Mesenchymal stem cell (in vitro differentiated cells and primary cell): Measurements from ENCODE around the gene ZNF708.

ENCODE experiments used
- DNase-seq: peaks from one replicate; pipeline ENCODE4 v3.0.0-alpha.2; 2013
- H2AFZ ChIP-seq: one replicate; pipeline ENCODE4 v1.6.1; 2013; ENCODE audit warnings: low read depth, mild to moderate bottlenecking, control low read depth, inconsistent platforms, low read length, moderate library complexity
- H2AK5ac ChIP-seq: 2 replicates; pipeline ENCODE4 v1.6.1; 2013; ENCODE audit warnings: low read length, moderate library complexity, mild to moderate bottlenecking, inconsistent platforms; ENCODE audit not compliant: severe bottlenecking
- H2BK120ac ChIP-seq: one replicate; pipeline ENCODE4 v1.6.1; 2013; ENCODE audit warnings: low read depth, mild to moderate bottlenecking, inconsistent platforms, low read length, moderate library complexity
- H2BK12ac ChIP-seq, 2 experiments: one replicate each; pipeline ENCODE4 v1.6.1; 2013; ENCODE audit warnings: inconsistent platforms in 2 of 2, low read length in 2 of 2, mild to moderate bottlenecking in 2 of 2, moderate library complexity in 2 of 2, control low read depth in 1 of 2
- H2BK15ac ChIP-seq: one replicate; pipeline ENCODE4 v1.6.1; 2013; ENCODE audit warnings: mild to moderate bottlenecking, low read depth, inconsistent platforms; ENCODE audit not compliant: poor library complexity, severe bottlenecking
- H2BK5ac ChIP-seq: 2 replicates; pipeline ENCODE4 v1.6.1; 2013; ENCODE audit warnings: low read depth, mild to moderate bottlenecking, low read length, control low read depth, inconsistent platforms; ENCODE audit not compliant: poor library complexity, severe bottlenecking
- H3K14ac ChIP-seq, 2 experiments: one replicate each; pipeline ENCODE4 v1.6.1; 2013; ENCODE audit warnings: inconsistent platforms in 2 of 2, low read length in 2 of 2, control low read depth in 1 of 2, mild to moderate bottlenecking in 1 of 2, moderate library complexity in 1 of 2
- H3K18ac ChIP-seq, 2 experiments: one replicate each; pipeline ENCODE4 v1.6.1; 2013; ENCODE audit warnings: inconsistent platforms in 2 of 2, low read length in 2 of 2, control low read depth in 1 of 2, low read depth in 1 of 2, mild to moderate bottlenecking in 1 of 2
- H3K23ac ChIP-seq, 2 experiments: one replicate each; pipeline ENCODE4 v1.6.1; 2013; ENCODE audit warnings: inconsistent platforms in 2 of 2, low read length in 2 of 2, mild to moderate bottlenecking in 2 of 2, moderate library complexity in 2 of 2, control low read depth in 1 of 2
- H3K27ac ChIP-seq: 2 replicates; pipeline ENCODE4 v1.5.1; 2013; ENCODE audit warnings: mild to moderate bottlenecking, moderate library complexity, low read length, control low read depth, inconsistent platforms; ENCODE audit not compliant: poor library complexity, severe bottlenecking
- H3K27me3 ChIP-seq, 2 experiments: 2 replicates each; pipeline versions ENCODE4 v1.6.1 to v1.7.0; 2013; ENCODE audit warnings: low read length in 2 of 2, mild to moderate bottlenecking in 2 of 2, moderate library complexity in 2 of 2, control low read depth in 1 of 2, inconsistent platforms in 1 of 2; ENCODE audit not compliant: control insufficient read depth in 1 of 2, insufficient read depth in 1 of 2
- H3K36me3 ChIP-seq, 2 experiments: 2 replicates each; pipeline versions ENCODE4 v1.6.1 to v1.7.0; 2013; ENCODE audit warnings: low read length in 2 of 2, control low read depth in 1 of 2, inconsistent platforms in 1 of 2, low read depth in 1 of 2, mild to moderate bottlenecking in 1 of 2; ENCODE audit not compliant: insufficient read depth in 2 of 2, control insufficient read depth in 1 of 2
- H3K4ac ChIP-seq, 2 experiments: one replicate each; pipeline ENCODE4 v1.6.1; 2013; ENCODE audit warnings: inconsistent platforms in 2 of 2, low read length in 2 of 2, mild to moderate bottlenecking in 2 of 2, moderate library complexity in 2 of 2, control low read depth in 1 of 2, low read depth in 1 of 2
- H3K4me1 ChIP-seq: 2 replicates; pipeline ENCODE4 v1.6.1; 2013; ENCODE audit warnings: low read depth, low read length, control low read depth; ENCODE audit not compliant: control insufficient read depth, insufficient read depth
- H3K4me2 ChIP-seq: 2 replicates; pipeline ENCODE4 v1.6.1; 2013; ENCODE audit warnings: low read length, mild to moderate bottlenecking, inconsistent platforms; ENCODE audit not compliant: poor library complexity, severe bottlenecking
- H3K4me3 ChIP-seq, 2 experiments: 2 replicates each; pipeline versions ENCODE4 v1.5.1 to v1.7.0; 2013; ENCODE audit warnings: low read length in 2 of 2, mild to moderate bottlenecking in 2 of 2, control low read depth in 1 of 2, low read depth in 1 of 2; ENCODE audit not compliant: insufficient read depth in 1 of 2
- H3K79me1 ChIP-seq: replicated peaks from 2 replicates; pipeline ENCODE4 v1.6.1; 2013; ENCODE audit warnings: mild to moderate bottlenecking, control low read depth, low read length, inconsistent platforms; ENCODE audit not compliant: poor library complexity, severe bottlenecking
- H3K9ac ChIP-seq: 2 replicates; pipeline ENCODE4 v1.7.0; 2013; ENCODE audit warnings: mild to moderate bottlenecking, low read length, moderate library complexity
- H3K9me3 ChIP-seq: 2 replicates; pipeline ENCODE4 v1.7.0; 2013; ENCODE audit warnings: mild to moderate bottlenecking, low read length; ENCODE audit not compliant: control insufficient read depth
- H4K8ac ChIP-seq: one replicate; pipeline ENCODE4 v1.6.1; 2013; ENCODE audit warnings: inconsistent platforms, mild to moderate bottlenecking, low read length, moderate library complexity
- H4K91ac ChIP-seq: one replicate; pipeline ENCODE4 v1.6.1; 2013; ENCODE audit warnings: mild to moderate bottlenecking, low read length, inconsistent platforms
- WGBS: methylation state at CpG from one replicate; pipeline ENCODE4 v1.1.7; 2013; ENCODE audit warnings: mixed read lengths; 5-methylcytosine and 5-hydroxymethylcytosine counted together

ZNF708 gene

DNA sequence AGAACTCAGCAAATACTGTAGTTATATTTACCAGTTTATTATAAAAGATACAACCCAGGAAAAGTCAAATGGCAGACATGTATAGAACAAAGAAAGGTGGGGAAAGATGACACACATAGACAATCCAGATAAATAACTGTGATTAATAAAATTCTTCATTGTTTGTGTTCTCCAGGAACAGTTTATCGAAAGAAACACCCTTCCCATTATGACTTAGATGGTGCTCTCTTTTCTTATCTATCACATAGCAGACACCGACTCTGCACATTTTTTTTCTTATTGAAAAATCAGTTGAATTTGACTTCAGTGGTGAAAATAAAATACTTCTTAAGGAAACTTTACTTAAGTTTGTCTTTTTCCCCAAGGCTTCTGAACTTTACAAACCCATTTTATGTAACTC lies 6.2 kb downstream of the ZNF708 start:
- Histone ChIP-seq H3K14ac (no peak overlapping the region), H3K27ac (no peak overlapping the region), H2BK120ac (no peak overlapping the region), H4K8ac (no peak overlapping the region), H3K36me3 (peaks cover 26 to 36% of the 10 kb centered on the region in 2 experiments), H3K9ac (no peak overlapping the region), H4K91ac (no peak overlapping the region), H3K4me3 (no peak overlapping the region), H3K27me3 (no peaks in the 10 kb centered on the region), H2BK12ac (no peak overlapping the region), H3K18ac (no peak overlapping the region), H3K4me1 (no peaks in the 10 kb centered on the region), H3K79me1 (peaks cover 16% of the 10 kb centered on the region), H2BK5ac (no peak overlapping the region), H2AK5ac (no peak overlapping the region), H3K9me3 (peaks cover 55% of the 10 kb centered on the region), H3K4ac (no peak overlapping the region), H3K4me2 (no peak overlapping the region), H2AFZ (no peak overlapping the region), H3K23ac (no peak overlapping the region), H2BK15ac (no peak overlapping the region)
- no peak for DNase-seq
- 83% methylated on average over 2 of the region's 2 CpGs for WGBS

GRCh38 chr19:21322528-21322927 lies 6.7 kb downstream of the ZNF708 start:
- no peak overlapping the region for H3K18ac ChIP-seq
- H2BK15ac ChIP-seq = no peak overlapping the region
- no peak overlapping the region for H4K8ac ChIP-seq
- no peaks in the 10 kb centered on the region for H3K27me3 ChIP-seq
- no peak overlapping the region for H3K4me3 ChIP-seq
- no peak overlapping the region for H3K9ac ChIP-seq
- no peak for DNase-seq
- no peak overlapping the region for H3K4ac ChIP-seq
- 97% methylated on average over 8 of the region's 8 CpGs for WGBS
- peaks cover 60% of the 10 kb centered on the region for H3K9me3 ChIP-seq
- no peak overlapping the region for H2BK5ac ChIP-seq
- H3K4me1 ChIP-seq = no peaks in the 10 kb centered on the region
- no peak overlapping the region for H2AFZ ChIP-seq
- H2AK5ac ChIP-seq = no peak overlapping the region
- H3K23ac ChIP-seq = no peak overlapping the region
- H3K4me2 ChIP-seq = no peak overlapping the region
- no peak overlapping the region for H2BK120ac ChIP-seq
- H4K91ac ChIP-seq = no peak overlapping the region
- peaks cover 31 to 38% of the 10 kb centered on the region in 2 experiments for H3K36me3 ChIP-seq
- no peak overlapping the region for H3K27ac ChIP-seq
- H3K14ac ChIP-seq = no peak overlapping the region
- H3K79me1 ChIP-seq = peaks cover 17% of the 10 kb centered on the region
- H2BK12ac ChIP-seq = no peak overlapping the region

DNA sequence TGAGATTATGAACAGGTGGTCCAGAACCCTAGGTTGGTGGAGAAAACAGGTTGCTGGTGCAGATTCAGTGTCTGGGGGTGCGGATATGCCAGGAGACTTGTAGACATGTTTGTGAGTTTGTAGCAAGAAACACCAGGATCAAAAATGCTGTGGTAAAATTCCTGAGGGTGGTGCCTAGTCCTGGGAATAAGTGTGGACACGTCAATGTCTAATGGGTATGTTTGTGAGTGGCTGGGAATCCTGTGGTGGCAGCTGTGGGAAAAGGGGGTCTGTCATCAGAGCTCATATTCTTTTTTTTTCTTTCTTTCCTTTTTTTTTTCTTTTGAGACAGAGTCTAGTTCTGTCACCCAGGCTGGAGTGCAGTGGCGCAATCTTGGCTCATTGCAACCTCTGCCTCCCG lies 7.2 kb downstream of the ZNF708 start:
- H3K4ac ChIP-seq = no peak overlapping the region
- H2AK5ac ChIP-seq = no peak overlapping the region
- H2AFZ ChIP-seq = no peak overlapping the region
- no peak overlapping the region for H3K4me2 ChIP-seq
- DNase-seq = peak; percentile 26
- no peak overlapping the region for H3K4me3 ChIP-seq
- H3K9me3 ChIP-seq = peaks cover 65% of the 10 kb centered on the region
- H2BK5ac ChIP-seq = no peak overlapping the region
- H3K9ac ChIP-seq = no peak overlapping the region
- 80% methylated on average over 4 of the region's 4 CpGs for WGBS
- H3K36me3 ChIP-seq = peaks cover 31 to 38% of the 10 kb centered on the region in 2 experiments
- no peak overlapping the region for H2BK120ac ChIP-seq
- H4K91ac ChIP-seq = no peak overlapping the region
- no peaks in the 10 kb centered on the region for H3K4me1 ChIP-seq
- no peak overlapping the region for H3K18ac ChIP-seq
- H3K27me3 ChIP-seq = no peaks in the 10 kb centered on the region
- H4K8ac ChIP-seq = no peak overlapping the region
- no peak overlapping the region for H3K14ac ChIP-seq
- H3K23ac ChIP-seq = no peak overlapping the region
- no peak overlapping the region for H2BK15ac ChIP-seq
- H2BK12ac ChIP-seq = no peak overlapping the region
- H3K79me1 ChIP-seq = peaks cover 17% of the 10 kb centered on the region
- H3K27ac ChIP-seq = no peak overlapping the region

- H3K27ac ChIP-seq = no peak overlapping the region
- no peak overlapping the region for H2AK5ac ChIP-seq
- no peak overlapping the region for H4K91ac ChIP-seq
- H4K8ac ChIP-seq = no peak overlapping the region
- H2BK12ac ChIP-seq = no peak overlapping the region
- H3K18ac ChIP-seq = no peak overlapping the region
- H2BK5ac ChIP-seq = no peak overlapping the region
- no peaks in the 10 kb centered on the region for H3K4me1 ChIP-seq
- H3K9ac ChIP-seq = no peak overlapping the region
- no peak overlapping the region for H3K14ac ChIP-seq
- H2BK15ac ChIP-seq = no peak overlapping the region
- no peak overlapping the region for H2AFZ ChIP-seq
- WGBS = 94% methylated on average over 4 of the region's 4 CpGs
- H3K4ac ChIP-seq = no peak overlapping the region
- no peak for DNase-seq
- H3K27me3 ChIP-seq = no peaks in the 10 kb centered on the region
- H3K36me3 ChIP-seq = peaks cover 26 to 37% of the 10 kb centered on the region in 2 experiments
- H3K23ac ChIP-seq = no peak overlapping the region
- H2BK120ac ChIP-seq = no peak overlapping the region
- H3K9me3 ChIP-seq = peaks cover 64% of the 10 kb centered on the region
- no peak overlapping the region for H3K4me3 ChIP-seq
- H3K79me1 ChIP-seq = peaks cover 19% of the 10 kb centered on the region
- no peak overlapping the region for H3K4me2 ChIP-seq
These were observed 8.1 kb downstream of the ZNF708 start for GRCh38 chr19:21321134-21321533.
